ENCODE measurements around the gene RALGPS1.

- TF ChIP-seq CTCF (IDR thresholded peaks at IDR 0.05) (no peak), POLR2AphosphoS5 (IDR thresholded peaks at IDR 0.05; ENCODE audit: insufficient read depth in 1 of 2, low read depth in 1 of 2) (no peak)
Observed at GRCh38 chr9:126937444-126937843, 22.9 kb downstream of the RALGPS1 start.

Measured in vagina (tissue), 2 donors.